Lung (tissue), 12 donors: ENCODE measurements around the gene PRAMEF14. TPM values are rescaled to one million over a fixed set of nuclear protein-coding genes. Genes with fewer than 3 reads are reported as not detected.
"Not testable (repeated sequence)": the region's sequence is repeated elsewhere in the genome, so short reads cannot be mapped to it uniquely, and the experiment has no call there.

Experiments used
- ATAC-seq: fragments of 200-7000 bp; cut with Tn5 transposase; one replicate; pipeline ENCODE4 v1.9.1; 2020; ENCODE audit warnings: moderate number of reproducible peaks; ENCODE audit not compliant: insufficient read depth, low FRiP score
- DNase-seq, 3 donors: peaks; one replicate each; pipeline ENCODE4 v3.0.0-alpha.2; 2013 to 2017
- H3K27ac ChIP-seq, 2 donors: one replicate each; pipeline ENCODE4 v1.5.1; 2013; ENCODE audit warnings: mild to moderate bottlenecking in 2 of 2, moderate library complexity in 2 of 2, control low read depth in 1 of 2, inconsistent platforms in 1 of 2, low read depth in 1 of 2, low read length in 1 of 2
- H3K27me3 ChIP-seq, 3 donors: one replicate each; pipeline ENCODE4 v1.5.1; 2013; ENCODE audit warnings: low read length in 2 of 3; ENCODE audit not compliant: control insufficient read depth in 3 of 3, insufficient read depth in 3 of 3
- H3K36me3 ChIP-seq, 4 donors: one replicate each; pipeline ENCODE4 v1.5.1; 2013; ENCODE audit warnings: low read length in 4 of 4, mild to moderate bottlenecking in 1 of 4, moderate library complexity in 1 of 4; ENCODE audit not compliant: control insufficient read depth in 4 of 4, insufficient read depth in 4 of 4
- H3K4me1 ChIP-seq, 5 donors: one replicate each; pipeline ENCODE4 v1.5.1; 2013; ENCODE audit warnings: low read length in 5 of 5, mild to moderate bottlenecking in 2 of 5, moderate library complexity in 1 of 5; ENCODE audit not compliant: control insufficient read depth in 5 of 5, insufficient read depth in 5 of 5
- H3K4me3 ChIP-seq: one replicate; pipeline ENCODE4 v1.5.1; 2013; ENCODE audit warnings: mild to moderate bottlenecking, control low read depth, moderate library complexity
- H3K9ac ChIP-seq, 2 donors: one replicate each; pipeline ENCODE4 v1.5.1; 2013; ENCODE audit warnings: low read length in 2 of 2, control low read depth in 1 of 2; ENCODE audit not compliant: insufficient read depth in 1 of 2
- H3K9me3 ChIP-seq, 4 donors: one replicate each; pipeline ENCODE4 v1.5.1; 2013; ENCODE audit warnings: low read length in 3 of 4, mild to moderate bottlenecking in 1 of 4, moderate library complexity in 1 of 4; ENCODE audit not compliant: control insufficient read depth in 4 of 4, insufficient read depth in 3 of 4
- WGBS, 2 donors: extraction: QIAGEN DNeasy Blood & Tissue Kit; methylation state at CpG; one replicate each; pipeline ENCODE4 v1.1.7; 2013; 5-methylcytosine and 5-hydroxymethylcytosine counted together
- polyA plus RNA-seq, 2 donors: library from polyadenylated mRNA; stranded (reverse); fragments of 200-250 nt; gene quantifications; one replicate each; pipeline ENCODE4 v1.2.1, GENCODE V29; 2013
- total RNA-seq, 2 donors: library from RNA; depleted of rRNA in 1 of 2; stranded (reverse); fragments of >200 nt in 1 of 2; gene quantifications; one replicate each; pipeline ENCODE4 v1.2.1, GENCODE V29; 2014 to 2021
- TF ChIP-seq, protein P1 (sequence below): IDR thresholded peaks from 2 replicates; pipeline ENCODE4 v1.5.1; 2012; ENCODE audit warnings: mild to moderate bottlenecking; ENCODE audit errors: control extremely low read depth, extremely low read depth
- donor health status: control.
- donor health status: control.
- donor health status: Bipolar disorder and iron deficiency.
- donor health status: healthy.
- donor health status: DM: yes; HTN: yes; CAD: no.

The PRAMEF14 gene
- total and polyA plus RNA-seq, 4 donors = not detected

DNA sequence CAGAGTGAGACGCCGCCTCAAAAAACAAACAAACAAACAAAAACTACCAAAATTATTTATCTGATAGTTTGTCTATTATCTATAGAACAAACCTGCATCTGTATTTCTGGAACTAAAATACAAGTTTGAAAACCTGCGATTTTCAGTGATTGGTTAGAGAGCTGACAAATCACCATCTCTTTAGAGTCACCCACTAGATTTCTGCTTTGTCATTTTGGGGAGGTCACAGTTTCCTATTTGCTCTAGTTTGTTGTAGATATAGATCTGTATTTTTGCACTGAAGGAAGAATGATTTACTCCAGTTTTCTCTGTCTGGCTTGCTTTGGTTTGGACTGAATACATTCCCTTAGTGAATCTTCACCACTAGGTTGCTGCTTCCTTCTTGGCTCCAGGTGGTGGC, 19.6 kb upstream of the PRAMEF14 start:
- 83 to 84% methylated on average over 3 of the region's 3 CpGs for WGBS, 2 donors
- not testable (repeated sequence) for H3K27ac ChIP-seq, DNase-seq, H3K9ac ChIP-seq, H3K27me3 ChIP-seq, H3K4me1 ChIP-seq, H3K36me3 ChIP-seq, ATAC-seq, H3K9me3 ChIP-seq, H3K4me3 ChIP-seq

DNA sequence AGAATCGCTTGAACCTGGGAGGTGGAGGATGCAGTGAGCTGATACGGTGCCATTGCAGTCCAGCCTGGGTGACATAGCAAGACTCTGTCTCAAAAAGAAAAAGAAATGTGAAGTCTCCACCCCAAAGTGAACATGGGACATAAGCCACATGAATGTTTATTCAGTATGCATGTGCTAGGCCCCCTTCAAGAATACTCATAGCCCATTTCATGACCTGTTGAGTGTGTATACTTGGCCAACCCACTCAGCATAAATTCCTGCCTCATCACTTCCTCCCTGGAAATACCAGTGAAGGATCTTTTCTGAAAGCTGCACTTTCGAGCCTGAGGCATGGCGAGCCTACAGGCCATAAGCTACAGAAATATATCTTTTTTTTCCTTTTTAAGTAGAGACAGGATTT, 18.0 kb upstream of the PRAMEF14 start:
- not testable (repeated sequence) for H3K9me3 ChIP-seq, ATAC-seq, H3K27me3 ChIP-seq, H3K4me3 ChIP-seq, H3K27ac ChIP-seq, H3K9ac ChIP-seq, DNase-seq, H3K36me3 ChIP-seq, H3K4me1 ChIP-seq
- WGBS, 2 donors = 57 to 62% methylated on average over 2 of the region's 4 CpGs

GRCh38 chr1:13362364-13362763, 15.4 kb upstream of the PRAMEF14 start:
- 75% methylated on average over 1 of the region's 7 CpGs; no CpG with 5 or more reads in 1 of the 2 donors for WGBS, 2 donors
- H3K27me3 ChIP-seq, ATAC-seq: not testable (repeated sequence)

GRCh38 chr1:13356774-13357173, 9.8 kb upstream of the PRAMEF14 start:
- 1% methylated on average over 5 of the region's 5 CpGs for WGBS, 2 donors

More at GRCh38 chr1:13362364-13362763, 15.4 kb upstream of the PRAMEF14 start:
- not testable (repeated sequence) for H3K4me3 ChIP-seq, H3K36me3 ChIP-seq, DNase-seq, H3K27ac ChIP-seq, H3K9ac ChIP-seq, H3K9me3 ChIP-seq, H3K4me1 ChIP-seq

DNA sequence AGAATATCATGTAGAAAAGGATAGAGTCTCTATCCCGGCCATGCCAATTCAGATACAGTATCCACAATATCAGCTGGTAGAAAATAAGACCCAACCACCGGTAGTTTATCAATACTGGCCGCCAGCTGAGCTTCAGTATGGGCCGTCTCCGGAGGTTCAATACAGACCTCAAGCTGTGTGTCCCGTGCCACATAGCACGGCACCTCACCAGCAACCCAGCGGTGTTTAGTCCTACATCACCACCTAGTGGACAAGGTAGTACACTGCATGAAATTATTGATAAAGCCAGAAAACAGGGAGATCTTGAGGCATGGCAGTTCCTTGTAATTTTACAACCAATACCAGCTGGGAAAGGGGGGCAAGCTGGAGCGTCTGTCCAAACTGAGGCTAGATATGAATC, 7.5 kb upstream of the PRAMEF14 start:
- H3K36me3 ChIP-seq, H3K4me3 ChIP-seq, H3K27me3 ChIP-seq, H3K9me3 ChIP-seq, ATAC-seq, H3K27ac ChIP-seq, DNase-seq, H3K9ac ChIP-seq, H3K4me1 ChIP-seq: not testable (repeated sequence)
- WGBS, 2 donors = 0% methylated on average over 2 of the region's 9 CpGs; no CpG with 5 or more reads in 1 of the 2 donors

More at GRCh38 chr1:13356774-13357173, 9.8 kb upstream of the PRAMEF14 start:
- peak in 2 of 3 donors; percentile 54 to 57 for DNase-seq
- H3K4me1 ChIP-seq, ATAC-seq, H3K9me3 ChIP-seq, H3K36me3 ChIP-seq, H3K9ac ChIP-seq, H3K27me3 ChIP-seq, H3K27ac ChIP-seq, H3K4me3 ChIP-seq: not testable (repeated sequence)
- TF ChIP-seq, protein P1, sequence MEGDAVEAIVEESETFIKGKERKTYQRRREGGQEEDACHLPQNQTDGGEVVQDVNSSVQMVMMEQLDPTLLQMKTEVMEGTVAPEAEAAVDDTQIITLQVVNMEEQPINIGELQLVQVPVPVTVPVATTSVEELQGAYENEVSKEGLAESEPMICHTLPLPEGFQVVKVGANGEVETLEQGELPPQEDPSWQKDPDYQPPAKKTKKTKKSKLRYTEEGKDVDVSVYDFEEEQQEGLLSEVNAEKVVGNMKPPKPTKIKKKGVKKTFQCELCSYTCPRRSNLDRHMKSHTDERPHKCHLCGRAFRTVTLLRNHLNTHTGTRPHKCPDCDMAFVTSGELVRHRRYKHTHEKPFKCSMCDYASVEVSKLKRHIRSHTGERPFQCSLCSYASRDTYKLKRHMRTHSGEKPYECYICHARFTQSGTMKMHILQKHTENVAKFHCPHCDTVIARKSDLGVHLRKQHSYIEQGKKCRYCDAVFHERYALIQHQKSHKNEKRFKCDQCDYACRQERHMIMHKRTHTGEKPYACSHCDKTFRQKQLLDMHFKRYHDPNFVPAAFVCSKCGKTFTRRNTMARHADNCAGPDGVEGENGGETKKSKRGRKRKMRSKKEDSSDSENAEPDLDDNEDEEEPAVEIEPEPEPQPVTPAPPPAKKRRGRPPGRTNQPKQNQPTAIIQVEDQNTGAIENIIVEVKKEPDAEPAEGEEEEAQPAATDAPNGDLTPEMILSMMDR = peak; percentile 17

GRCh38 chr1:13353476-13353875, 6.5 kb upstream of the PRAMEF14 start:
- not testable (repeated sequence) for H3K4me1 ChIP-seq, ATAC-seq, H3K9me3 ChIP-seq, H3K27ac ChIP-seq, DNase-seq, H3K27me3 ChIP-seq, H3K36me3 ChIP-seq, H3K4me3 ChIP-seq, H3K9ac ChIP-seq
- WGBS, 2 donors = 94 to 97% methylated on average over 6 to 8 of the region's 8 CpGs

GRCh38 chr1:13342496-13342895, 4.4 kb downstream of the PRAMEF14 start:
- 86 to 87% methylated on average over 8 of the region's 8 CpGs for WGBS, 2 donors
- H3K4me1 ChIP-seq = not testable (repeated sequence)

DNA sequence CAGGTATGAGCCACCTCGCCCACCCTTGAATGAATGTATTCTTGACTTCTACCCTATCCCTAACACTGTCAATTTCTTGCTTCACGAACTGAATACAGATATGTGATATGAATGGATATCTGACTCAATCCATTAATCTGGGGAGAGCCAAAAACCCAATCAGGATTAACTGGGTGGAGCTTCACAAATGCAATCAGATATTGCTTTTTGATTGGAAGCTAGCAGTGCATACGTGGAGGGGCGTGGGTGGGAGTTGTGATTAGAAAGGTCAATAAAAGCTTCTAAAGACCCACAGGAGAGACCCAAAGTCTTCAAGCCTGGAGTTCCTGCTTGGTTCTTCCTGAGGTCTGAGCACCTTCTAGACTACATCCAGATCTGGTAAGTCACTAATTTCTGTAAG, 31.7 kb downstream of the PRAMEF14 start, which contains the start of gene PRAMEF15:
Gene PRAMEF15, plus strand, starts transcription at position 301 of the 400 bp plus-strand sequence. CDS start 2,827 bp downstream, outside the sequence.
- not testable (repeated sequence) for DNase-seq, H3K36me3 ChIP-seq, H3K4me3 ChIP-seq, ATAC-seq, H3K27ac ChIP-seq, H3K27me3 ChIP-seq, H3K9me3 ChIP-seq, H3K9ac ChIP-seq, H3K4me1 ChIP-seq
- WGBS, 2 donors = 61 to 74% methylated on average over 3 of the region's 4 CpGs

More at GRCh38 chr1:13342496-13342895, 4.4 kb downstream of the PRAMEF14 start:
- H3K4me3 ChIP-seq, H3K36me3 ChIP-seq, ATAC-seq, H3K9ac ChIP-seq, DNase-seq, H3K9me3 ChIP-seq, H3K27me3 ChIP-seq, H3K27ac ChIP-seq: not testable (repeated sequence)
